Fibroblast of skin of abdomen (primary cell): ENCODE data around the gene CAMSAP3. TPM values are rescaled to one million over a fixed set of nuclear protein-coding genes. Genes with fewer than 3 reads are reported as not detected.

Experiments used
- DNase-seq: peaks from one replicate; pipeline ENCODE4 v3.0.0-alpha.2; 2013
- polyA plus RNA-seq, 2 experiments: library from polyadenylated mRNA; unstranded; fragments of 120-200 nt; gene quantifications; one replicate each; pipeline ENCODE4 v1.2.1, GENCODE V29; 2013; ENCODE audit not compliant: insufficient read length in 2 of 2

Gene CAMSAP3, protein sequence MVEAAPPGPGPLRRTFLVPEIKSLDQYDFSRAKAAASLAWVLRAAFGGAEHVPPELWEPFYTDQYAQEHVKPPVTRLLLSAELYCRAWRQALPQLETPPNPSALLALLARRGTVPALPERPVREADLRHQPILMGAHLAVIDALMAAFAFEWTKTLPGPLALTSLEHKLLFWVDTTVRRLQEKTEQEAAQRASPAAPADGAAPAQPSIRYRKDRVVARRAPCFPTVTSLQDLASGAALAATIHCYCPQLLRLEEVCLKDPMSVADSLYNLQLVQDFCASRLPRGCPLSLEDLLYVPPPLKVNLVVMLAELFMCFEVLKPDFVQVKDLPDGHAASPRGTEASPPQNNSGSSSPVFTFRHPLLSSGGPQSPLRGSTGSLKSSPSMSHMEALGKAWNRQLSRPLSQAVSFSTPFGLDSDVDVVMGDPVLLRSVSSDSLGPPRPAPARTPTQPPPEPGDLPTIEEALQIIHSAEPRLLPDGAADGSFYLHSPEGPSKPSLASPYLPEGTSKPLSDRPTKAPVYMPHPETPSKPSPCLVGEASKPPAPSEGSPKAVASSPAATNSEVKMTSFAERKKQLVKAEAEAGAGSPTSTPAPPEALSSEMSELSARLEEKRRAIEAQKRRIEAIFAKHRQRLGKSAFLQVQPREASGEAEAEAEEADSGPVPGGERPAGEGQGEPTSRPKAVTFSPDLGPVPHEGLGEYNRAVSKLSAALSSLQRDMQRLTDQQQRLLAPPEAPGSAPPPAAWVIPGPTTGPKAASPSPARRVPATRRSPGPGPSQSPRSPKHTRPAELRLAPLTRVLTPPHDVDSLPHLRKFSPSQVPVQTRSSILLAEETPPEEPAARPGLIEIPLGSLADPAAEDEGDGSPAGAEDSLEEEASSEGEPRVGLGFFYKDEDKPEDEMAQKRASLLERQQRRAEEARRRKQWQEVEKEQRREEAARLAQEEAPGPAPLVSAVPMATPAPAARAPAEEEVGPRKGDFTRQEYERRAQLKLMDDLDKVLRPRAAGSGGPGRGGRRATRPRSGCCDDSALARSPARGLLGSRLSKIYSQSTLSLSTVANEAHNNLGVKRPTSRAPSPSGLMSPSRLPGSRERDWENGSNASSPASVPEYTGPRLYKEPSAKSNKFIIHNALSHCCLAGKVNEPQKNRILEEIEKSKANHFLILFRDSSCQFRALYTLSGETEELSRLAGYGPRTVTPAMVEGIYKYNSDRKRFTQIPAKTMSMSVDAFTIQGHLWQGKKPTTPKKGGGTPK
- polyA plus RNA-seq (2013, experiment 1 of 2; ENCODE audit: insufficient read length) = not detected
- polyA plus RNA-seq (2013, experiment 2 of 2; ENCODE audit: insufficient read length) = not detected

DNA sequence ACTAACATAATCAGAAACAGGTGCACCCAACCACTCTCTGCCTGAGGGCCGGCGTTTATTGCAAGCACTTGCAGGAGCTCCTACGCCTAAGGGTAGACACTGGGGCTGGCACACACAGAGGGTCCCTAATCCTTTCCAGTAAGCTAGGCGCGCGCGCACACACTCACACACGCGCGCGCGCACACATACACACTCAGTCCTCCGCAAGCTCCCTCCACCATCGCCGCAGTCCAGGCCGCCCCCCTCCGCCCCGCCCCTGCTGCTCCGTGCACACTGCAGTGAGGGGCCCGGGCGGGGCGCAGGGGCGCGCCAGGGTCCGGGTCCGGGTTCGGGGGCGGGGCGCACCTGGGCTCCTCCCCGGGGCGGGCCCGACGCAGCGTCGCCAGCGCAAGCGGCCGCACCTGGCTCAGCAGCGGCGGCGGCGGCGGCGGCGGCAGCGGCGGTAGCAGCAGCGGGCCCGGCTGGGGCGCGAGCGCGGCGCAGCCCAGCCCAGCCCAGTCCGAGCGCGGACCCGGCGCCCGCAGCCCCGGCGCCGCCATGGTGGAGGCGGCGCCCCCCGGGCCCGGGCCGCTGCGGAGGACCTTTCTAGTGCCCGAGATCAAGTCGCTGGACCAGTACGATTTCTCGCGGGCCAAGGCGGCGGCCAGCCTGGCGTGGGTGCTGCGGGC, at the start of gene CAMSAP3:
Gene CAMSAP3 (plus strand): TSS at position 398 of the 668 bp plus-strand sequence. CDS start 140 bp downstream, at position 538.
- DNase-seq = peak; percentile 24

DNA sequence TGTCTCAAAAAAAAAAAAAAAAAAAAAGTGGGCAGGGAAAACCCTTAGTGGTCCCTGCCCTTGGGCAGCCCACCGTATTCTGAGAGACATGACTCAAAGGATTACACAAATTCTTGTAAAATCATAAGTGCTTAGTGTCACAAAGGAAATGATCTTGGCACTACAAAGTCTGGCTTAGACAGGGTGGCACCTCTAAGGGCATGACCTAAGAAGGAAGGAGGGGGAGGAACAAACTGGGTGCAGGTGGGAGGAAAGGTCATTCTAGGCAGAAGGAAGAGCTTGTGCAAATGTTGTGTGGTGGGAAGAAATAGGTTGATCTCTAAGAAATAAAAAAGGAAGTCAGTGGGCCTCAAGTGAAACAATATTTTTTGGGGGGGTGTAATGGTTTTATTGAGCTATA, 49.8 kb upstream of the CAMSAP3 start:
- DNase-seq = no peak

DNA sequence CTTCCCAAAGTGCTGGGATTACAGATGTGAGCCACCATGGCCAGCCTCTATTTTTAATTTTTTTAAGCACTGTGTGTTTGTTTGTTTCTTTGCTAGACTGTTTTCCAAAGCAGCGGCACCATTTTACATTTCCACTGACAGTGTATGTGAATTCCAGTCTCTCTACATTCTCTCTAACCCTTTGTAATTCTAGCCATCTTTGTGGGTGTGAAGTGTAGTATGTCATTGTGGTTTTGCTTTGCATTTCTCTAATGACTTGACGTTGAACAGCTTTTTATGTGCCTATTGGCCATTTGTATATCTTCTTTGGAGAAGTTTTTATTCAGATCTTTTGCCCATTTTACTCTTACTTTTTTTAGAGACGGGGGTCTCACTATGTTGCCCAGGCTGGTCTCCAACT, 48.5 kb upstream of the CAMSAP3 start:
- peak; percentile 14 for DNase-seq

DNA sequence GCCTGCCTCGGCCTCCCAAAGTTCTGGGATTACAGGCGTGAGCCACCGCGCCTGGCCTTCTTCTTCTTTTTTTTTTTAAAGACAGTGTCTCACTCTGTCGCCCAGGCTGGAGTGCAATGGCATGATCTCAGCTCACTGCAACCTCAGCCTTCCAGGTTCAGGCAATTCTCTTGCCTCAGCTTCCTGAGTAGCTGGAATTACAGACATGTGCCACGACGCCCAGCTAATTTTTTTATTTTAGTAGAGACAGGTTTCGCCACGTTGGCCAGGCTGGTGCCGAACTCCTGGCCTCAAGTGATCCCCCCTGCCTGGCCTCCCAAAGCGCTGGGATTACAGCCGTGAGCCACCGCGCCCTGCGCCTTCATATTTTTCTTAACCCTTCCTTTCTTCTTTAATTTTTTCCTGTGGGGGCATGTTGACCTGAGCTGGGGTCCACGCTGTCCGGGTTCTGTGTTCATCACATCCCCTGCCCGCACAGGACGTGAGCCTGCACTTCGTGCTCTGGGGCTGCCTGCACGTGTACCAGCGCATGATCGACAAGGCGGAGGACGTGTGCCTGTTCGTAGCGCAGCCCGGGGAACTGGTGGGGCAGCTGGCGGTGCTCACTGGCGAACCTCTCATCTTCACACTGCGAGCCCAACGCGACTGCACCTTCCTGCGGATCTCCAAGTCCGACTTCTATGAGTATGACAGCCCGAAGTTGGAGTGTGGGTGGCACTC, 46.1 kb upstream of the CAMSAP3 start:
- DNase-seq = no peak

DNA sequence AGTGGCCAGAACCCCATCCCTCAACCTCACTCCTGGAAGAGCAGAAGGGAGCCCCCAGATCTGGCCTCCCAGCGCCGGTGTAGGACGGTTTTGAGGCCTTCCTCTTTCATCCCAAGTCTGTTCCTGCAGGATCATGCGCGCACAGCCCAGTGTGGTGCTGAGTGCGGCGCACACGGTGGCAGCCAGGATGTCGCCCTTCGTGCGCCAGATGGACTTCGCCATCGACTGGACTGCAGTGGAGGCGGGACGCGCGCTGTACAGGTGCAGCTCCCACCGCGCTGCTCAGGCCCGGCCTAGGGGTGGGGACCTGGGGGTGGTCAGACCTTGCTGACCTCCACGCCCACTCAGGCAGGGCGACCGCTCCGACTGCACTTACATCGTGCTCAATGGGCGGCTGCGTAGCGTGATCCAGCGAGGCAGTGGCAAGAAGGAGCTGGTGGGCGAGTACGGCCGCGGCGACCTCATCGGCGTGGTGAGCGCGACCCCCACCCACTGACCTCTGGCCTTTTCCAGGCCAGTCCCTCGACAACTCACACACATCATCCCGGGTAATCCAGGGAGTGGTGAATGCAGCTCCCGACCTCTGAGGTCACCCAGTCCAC, 45.4 kb upstream of the CAMSAP3 start:
- DNase-seq = no peak

DNA sequence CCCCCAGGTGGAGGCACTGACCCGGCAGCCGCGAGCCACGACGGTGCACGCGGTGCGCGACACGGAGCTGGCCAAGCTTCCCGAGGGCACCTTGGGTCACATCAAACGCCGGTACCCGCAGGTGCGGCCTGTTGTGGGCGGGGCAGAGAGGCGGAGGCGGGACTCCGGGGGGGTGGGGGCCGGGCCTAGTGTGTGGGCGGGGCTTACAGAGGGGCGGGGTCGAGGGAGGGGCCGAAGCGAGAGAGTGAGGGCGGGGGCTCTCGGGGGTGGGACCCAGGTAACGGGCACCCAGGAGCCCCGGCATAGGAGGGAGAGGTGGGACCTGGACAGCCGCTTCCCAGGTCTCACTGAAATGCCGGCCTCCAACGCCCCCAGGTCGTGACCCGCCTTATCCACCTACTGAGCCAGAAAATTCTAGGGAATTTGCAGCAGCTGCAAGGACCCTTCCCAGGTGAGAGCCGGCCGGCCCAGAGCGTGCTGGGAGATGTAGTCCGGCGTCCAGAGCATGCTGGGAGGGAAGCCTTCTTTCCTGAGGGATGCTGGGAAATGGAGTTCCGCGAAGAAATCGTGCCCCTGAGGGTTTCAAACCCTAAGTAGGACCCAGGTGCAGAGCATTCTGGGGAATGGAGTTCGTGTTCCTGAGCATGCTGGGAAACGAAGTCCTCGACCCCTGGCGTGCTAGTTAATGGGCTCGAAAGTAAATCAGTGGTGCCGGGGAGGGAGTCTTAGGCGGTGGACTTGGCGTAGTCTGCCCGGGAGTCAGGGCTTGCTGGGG, 44.5 kb upstream of the CAMSAP3 start:
- peak; percentile 58 for DNase-seq

DNA sequence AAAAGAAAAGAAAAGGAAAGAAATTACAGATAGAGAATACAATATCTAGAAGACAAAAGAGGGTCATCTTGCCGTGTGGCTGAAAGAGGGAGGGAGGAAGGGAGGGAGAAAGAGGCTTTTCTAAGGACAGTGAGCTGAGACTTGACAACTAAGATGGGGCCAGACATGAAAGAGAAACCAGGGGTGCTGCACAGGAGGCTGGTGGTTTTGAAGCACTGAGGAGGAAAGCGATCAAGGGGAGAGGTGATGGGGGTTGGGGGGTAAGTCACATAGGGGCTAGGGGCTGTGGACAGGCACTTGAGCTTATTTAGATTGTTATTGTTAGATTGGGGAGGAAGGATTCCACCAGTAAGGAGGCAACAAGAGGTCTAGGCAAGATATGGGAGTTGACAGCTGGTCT, 42.9 kb upstream of the CAMSAP3 start:
- no peak for DNase-seq

DNA sequence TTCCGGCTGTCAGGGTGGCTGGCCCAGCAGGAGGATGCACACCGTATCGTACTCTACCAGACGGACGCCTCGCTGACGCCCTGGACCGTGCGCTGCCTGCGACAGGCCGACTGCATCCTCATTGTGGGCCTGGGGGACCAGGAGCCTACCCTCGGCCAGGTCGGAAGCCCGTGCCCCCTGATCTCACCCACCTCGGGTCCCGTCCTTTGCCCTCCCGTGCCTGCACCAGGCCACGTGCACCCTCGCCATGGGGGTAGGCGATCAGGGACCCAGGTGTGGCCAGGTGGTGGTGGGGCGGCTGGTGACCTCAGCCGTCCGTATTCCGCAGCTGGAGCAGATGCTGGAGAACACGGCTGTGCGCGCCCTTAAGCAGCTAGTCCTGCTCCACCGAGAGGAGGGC, 41.1 kb upstream of the CAMSAP3 start:
- no peak for DNase-seq

DNA sequence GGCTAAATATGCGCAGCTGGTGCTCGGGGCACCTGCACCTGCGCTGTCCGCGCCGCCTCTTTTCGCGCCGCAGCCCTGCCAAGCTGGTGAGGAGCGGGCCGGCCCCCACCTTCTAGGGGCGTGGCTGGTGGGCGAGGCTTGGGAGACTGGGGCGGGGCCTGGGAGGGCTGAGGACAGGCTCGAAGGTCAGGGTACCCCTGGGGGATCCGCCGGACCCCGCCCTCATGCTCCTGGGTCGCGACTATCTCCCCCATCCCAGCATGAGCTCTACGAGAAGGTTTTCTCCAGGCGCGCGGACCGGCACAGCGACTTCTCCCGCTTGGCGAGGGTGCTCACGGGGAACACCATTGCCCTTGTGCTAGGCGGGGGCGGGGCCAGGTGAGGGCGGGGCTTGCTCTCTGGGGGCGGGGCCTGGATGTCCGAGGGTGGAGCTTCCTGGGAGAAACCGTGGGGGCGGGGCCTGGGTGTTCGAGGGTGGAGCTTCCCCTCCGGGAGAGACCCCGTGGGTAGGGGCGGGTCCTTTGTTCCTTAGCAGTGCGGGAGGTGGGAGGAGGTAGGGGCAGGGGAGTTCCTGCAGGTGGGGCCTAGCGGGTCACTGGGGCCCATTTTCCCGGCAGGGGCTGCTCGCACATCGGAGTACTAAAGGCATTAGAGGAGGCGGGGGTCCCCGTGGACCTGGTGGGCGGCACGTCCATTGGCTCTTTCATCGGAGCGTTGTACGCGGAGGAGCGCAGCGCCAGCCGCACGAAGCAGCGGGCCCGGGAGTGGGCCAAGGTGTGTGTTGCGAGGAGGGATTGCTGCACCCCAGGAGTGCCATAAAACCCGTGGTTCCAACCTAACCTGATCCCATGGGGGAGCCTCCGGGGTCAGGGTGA, 40.4 kb upstream of the CAMSAP3 start:
- DNase-seq = no peak

DNA sequence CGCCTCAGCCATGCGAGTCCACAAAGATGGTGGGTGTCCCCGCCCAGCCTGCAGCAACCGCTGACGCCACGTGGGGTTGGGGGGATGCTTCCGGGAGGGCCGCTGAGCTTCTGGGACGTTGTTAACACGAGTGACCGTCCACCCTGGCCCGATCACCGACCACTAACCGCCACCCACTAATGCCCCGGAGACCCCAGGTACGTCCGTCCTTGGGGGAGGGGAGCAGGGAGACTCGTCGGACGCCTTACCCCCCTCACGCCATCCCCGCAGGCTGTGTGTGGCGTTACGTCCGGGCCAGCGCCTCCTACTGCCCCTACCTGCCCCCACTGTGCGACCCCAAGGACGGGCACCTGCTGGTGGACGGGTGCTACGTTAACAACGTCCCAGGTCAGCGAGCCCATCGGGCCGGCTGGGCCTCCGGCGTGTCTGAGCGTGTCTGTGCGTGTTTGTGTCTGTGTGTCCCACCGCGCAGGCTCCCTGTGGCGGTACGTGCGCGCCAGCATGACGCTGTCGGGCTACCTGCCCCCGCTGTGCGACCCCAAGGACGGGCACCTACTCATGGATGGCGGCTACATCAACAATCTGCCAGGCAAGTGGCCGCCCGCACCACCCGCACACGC, 38.9 kb upstream of the CAMSAP3 start:
- no peak for DNase-seq

DNA sequence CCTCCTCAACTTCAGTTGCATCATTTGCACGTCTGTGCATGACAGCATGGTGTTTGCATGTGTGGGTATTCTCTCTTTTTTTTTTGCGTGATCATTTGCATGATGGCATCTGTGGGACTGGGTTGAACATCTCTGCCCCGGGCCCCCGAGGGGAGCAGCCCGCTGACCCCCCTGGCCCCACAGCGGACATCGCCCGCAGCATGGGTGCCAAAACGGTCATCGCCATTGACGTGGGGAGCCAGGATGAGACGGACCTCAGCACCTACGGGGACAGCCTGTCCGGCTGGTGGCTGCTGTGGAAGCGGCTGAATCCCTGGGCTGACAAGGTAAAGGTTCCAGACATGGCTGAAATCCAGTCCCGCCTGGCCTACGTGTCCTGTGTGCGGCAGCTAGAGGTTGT, 37.0 kb upstream of the CAMSAP3 start:
- DNase-seq = no peak

DNA sequence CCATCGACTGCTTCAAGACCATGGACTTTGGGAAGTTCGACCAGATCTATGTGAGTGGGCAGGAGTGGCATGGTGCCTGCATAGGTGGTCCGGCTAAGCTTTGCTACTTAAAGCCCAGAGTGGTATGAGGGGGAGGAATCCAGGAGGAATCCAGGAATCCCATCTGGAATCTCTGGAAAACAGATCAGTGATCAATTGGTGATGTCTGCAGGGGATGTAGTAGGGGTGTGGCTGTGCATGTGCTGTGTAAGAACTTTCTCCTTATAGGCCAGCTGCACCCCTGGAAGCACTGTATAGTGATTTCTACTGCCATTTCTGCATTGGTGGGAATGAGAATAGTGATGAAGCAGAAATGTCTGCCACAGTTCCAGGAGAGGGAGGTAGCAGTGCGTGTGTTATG, 36.6 kb upstream of the CAMSAP3 start:
- DNase-seq = no peak

DNA sequence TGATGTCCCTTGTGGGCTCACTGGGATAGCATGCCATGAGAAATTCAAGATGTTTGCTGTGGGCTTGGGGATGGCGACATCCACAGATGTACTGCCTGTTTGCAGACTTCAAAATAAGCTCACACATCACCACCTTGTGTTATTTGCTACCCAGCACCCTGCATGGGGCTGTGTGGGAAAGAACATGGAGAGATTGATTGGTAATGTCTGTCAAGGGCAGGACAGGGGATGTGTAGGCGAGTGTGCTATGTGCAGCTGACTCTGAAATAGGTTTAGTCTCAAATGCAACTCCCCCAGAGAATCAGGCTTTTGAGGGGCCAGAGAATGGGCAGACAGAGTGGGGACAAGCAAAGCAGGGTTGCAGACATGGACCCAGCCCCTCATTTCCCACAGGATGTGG, 35.4 kb upstream of the CAMSAP3 start:
- no peak for DNase-seq

DNA sequence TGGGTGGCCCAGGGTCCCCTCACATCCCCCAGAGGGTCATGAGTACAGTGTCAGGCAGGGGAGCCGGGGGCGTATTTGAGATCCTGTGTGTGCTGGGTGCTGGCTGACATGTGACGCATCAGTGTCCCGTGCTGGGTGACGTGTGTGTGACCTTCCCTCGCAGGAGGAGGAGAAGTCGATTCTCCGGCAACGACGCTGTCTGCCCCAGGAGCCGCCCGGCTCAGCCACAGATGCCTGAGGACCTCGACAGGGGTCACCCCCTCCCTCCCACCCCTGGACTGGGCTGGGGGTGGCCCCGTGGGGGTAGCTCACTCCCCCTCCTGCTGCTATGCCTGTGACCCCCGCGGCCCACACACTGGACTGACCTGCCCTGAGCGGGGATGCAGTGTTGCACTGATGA, 34.3 kb upstream of the CAMSAP3 start:
- DNase-seq = no peak

DNA sequence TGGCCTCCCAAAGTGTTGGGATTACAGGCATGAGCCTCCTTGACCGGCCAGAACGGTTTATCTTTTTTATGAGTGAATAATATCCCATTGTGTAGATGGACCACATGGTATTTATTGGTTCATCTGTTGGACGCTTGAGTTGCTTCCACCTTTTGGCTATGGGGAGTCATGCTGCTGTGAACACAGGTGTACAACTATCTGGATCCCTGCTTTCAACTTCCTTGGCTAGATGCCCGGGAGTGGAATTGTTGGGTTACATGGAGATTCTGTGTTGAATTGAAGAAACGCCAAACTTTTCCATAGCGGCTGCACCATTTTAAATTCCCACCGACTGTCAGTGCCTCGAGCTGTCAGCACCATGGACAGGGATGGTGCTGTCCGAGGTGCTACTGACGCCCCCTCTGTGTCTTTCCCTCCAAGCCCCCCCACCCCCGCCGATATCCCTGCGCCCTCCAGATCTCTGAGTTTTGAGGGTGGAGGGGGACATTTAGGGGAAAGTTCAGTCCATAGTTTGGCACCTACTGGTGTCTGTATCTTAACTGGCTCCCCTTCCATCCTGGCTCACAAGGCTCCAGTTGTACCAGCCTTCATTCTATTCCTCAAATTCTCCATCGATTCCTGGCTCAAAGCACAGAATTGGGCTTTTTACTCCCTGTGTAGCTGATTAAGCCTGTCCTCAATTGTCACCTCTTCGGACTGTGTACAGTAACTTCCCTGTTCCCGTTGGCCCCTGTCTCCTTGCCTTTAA, 32.8 kb upstream of the CAMSAP3 start:
- no peak for DNase-seq

DNA sequence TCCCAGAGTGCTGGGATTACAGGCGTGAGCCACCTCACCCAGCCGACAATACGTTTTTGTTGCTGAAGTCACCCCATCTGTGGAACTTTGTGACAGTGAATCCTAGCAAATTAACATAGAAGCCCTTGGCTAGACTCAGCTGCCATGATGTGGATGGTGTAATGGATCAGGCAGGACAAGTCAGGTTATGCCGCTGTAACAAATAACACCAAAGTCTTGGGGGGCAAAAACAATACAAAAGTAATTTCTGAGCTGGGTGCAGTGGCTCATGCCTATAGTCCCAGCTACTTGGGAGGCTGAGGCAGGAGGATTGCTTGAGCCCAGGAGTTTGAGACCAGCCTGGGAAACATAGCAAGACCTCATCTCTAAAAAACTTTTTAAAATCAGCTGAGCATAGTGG, 30.8 kb upstream of the CAMSAP3 start:
- no peak for DNase-seq

DNA sequence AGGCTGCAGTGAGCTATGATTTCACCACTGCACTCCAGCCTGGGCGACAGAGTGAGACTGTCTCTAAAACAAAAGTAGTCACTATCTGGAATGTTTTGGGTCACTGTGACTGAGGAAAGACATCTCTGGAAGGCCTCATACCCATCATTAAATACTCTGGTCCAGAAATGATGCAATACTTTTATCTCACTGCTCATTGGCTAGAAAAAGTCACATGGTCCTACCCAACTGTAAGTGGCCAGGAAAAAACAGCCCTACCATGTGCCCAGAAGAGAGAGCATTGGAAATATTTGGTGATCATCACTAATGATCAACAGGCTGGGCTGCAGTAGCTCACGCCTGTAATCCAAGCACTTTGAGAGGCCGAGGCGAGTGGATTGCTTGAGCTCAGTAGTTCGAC, 30.3 kb upstream of the CAMSAP3 start:
- DNase-seq = no peak

DNA sequence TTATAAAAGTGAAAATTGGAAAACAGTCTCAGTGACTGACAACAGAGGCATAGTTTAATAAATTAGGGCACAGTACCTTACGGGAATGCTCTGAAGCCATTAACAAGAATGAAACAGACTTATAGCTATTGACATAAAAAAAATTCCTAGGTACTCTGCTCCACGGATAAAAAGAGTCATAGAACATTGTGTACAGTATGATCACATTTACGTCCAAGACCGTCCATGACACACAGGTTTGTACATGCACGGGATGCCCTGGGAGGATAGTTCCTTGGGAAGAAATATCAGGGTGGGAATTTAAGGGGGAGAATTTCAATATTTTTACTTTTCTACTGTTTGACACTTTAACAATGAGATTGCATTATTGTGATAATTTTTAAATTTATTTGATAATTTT, 24.9 kb upstream of the CAMSAP3 start:
- DNase-seq = no peak
